SK-N-SH (cell line): ENCODE data around the gene MTHFD2L.

ENCODE experiments used
- SIN3A ChIP-seq: IDR thresholded peaks from 2 replicates; pipeline ENCODE4 v1.6.1; 2012; ENCODE audit warnings: low read depth, mild to moderate bottlenecking, low read length, moderate library complexity, borderline replicate concordance
- TAF1 ChIP-seq: IDR thresholded peaks from 2 replicates; pipeline ENCODE4 v1.6.1; 2012; ENCODE audit warnings: low read depth, mild to moderate bottlenecking, low read length, moderate library complexity, borderline replicate concordance

DNA sequence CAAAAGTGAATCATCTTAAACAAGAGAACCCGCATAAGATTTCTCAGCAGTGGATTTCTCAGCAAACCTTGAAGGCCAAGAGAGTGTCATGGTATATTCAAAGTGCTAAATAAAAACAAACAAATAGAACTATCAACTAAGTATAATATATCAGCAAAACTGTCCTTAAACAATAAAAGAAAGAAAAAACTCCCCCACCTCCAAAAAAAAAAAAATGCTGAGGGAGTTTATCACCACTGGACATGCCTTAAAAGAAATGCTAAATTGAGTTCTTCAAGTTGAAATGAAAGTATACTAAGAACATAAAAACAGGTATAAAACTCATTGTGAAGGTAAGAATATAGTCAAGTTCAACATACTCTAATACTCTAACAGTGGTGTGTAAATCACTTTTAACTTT, 96.5 kb downstream of the MTHFD2L start:
- TF ChIP-seq SIN3A (no peak), TAF1 (no peak)
